Activated CD4-positive, alpha-beta T cell treated with anti-CD3 and anti-CD28 coated beads, Interleukin-2, Interleukin-4, amounts not matched to agents 100 ng/mL and 50 ng/mL, durations not matched to agents 16 hours and 8 hours (primary cell): Measurements from ENCODE around the gene ADD1.
A peak's percentile ranks its signal among the peaks of the same experiment; 100 is the strongest.

ENCODE experiments used
- DNase-seq: peaks from one replicate; pipeline ENCODE4 v3.0.0-alpha.2; 2020; ENCODE audit warnings: low spot score

The ADD1 gene

GRCh38 chr4:2963966-2964471 is 120.4 kb downstream of the ADD1 start:
- DNase-seq, result peak; percentile 42

GRCh38 chr4:2964706-2965258 is 121.1 kb downstream of the ADD1 start:
- no peak for DNase-seq

GRCh38 chr4:2965262-2965661 is 121.6 kb downstream of the ADD1 start:
- DNase-seq, result no peak

- no peak for DNase-seq
Measured at GRCh38 chr4:2968381-2968780, 124.7 kb downstream of the ADD1 start.

- DNase-seq, result no peak
Measured at GRCh38 chr4:2971275-2971674, 127.6 kb downstream of the ADD1 start.

- no peak for DNase-seq
Measured at GRCh38 chr4:2977211-2978088, 133.8 kb downstream of the ADD1 start.
